ENCODE measurements around the gene NINJ1. TPM values are rescaled to one million over a fixed set of nuclear protein-coding genes. Genes with fewer than 3 reads are reported as not detected.

The NINJ1 gene
- total RNA-seq, 4 donors from 2014 or later, result 58.8 to 81.6 (median 75.2) TPM

GRCh38 chr9:93083592-93084470, 50.2 kb downstream of the NINJ1 start:
- WGBS, 2 donors (ENCODE audit: low coverage in 1 of 2), result 70 to 83% methylated on average over 2 to 4 of the region's 8 CpGs
- Histone ChIP-seq H3K9me3 (no peaks in the 10 kb centered on the region), H3K36me3 (no peaks in the 10 kb centered on the region), H3K27me3 (no peaks in the 10 kb centered on the region), H3K4me1 (no peaks in the 10 kb centered on the region), H3K27ac (no peak overlapping the region), H3K4me3 (no peak overlapping the region)
- ATAC-seq, result no peak
- TF ChIP-seq POLR2AphosphoS5 (IDR thresholded peaks at IDR 0.05), result no peak
- TF ChIP-seq POLR2A (IDR thresholded peaks at IDR 0.05), result no peak
- no peak for TF ChIP-seq CTCF (IDR thresholded peaks at IDR 0.05)
- no peak for TF ChIP-seq EP300 (IDR thresholded peaks at IDR 0.05)

GRCh38 chr9:93082841-93083411, 51.1 kb downstream of the NINJ1 start:
- Histone ChIP-seq H3K4me3 (no peak overlapping the region), H3K4me1 (no peaks in the 10 kb centered on the region), H3K9me3 (no peaks in the 10 kb centered on the region), H3K27me3 (no peaks in the 10 kb centered on the region), H3K36me3 (no peaks in the 10 kb centered on the region), H3K27ac (no peak overlapping the region)
- TF ChIP-seq POLR2A (IDR thresholded peaks at IDR 0.05), result no peak
- TF ChIP-seq EP300 (IDR thresholded peaks at IDR 0.05), result no peak
- no peak for ATAC-seq
- no CpG with 5 or more reads among the region's 18 CpGs for WGBS, 2 donors (ENCODE audit: low coverage in 1 of 2)

GRCh38 chr9:93081931-93082330, 52.1 kb downstream of the NINJ1 start:
- no peaks in the 10 kb centered on the region for H3K36me3 ChIP-seq
- ATAC-seq, result no peak

GRCh38 chr9:93081081-93081529, 52.9 kb downstream of the NINJ1 start:
- Histone ChIP-seq H3K27ac (no peak overlapping the region), H3K27me3 (no peaks in the 10 kb centered on the region), H3K4me1 (no peaks in the 10 kb centered on the region), H3K36me3 (no peaks in the 10 kb centered on the region), H3K9me3 (no peaks in the 10 kb centered on the region), H3K4me3 (no peak overlapping the region)
- TF ChIP-seq CTCF (IDR thresholded peaks at IDR 0.05) (no peak), EP300 (IDR thresholded peaks at IDR 0.05) (no peak), POLR2AphosphoS5 (IDR thresholded peaks at IDR 0.05) (no peak), POLR2A (IDR thresholded peaks at IDR 0.05) (no peak)
- no peak for ATAC-seq
- no CpG with 5 or more reads among the region's 10 CpGs for WGBS, 2 donors (ENCODE audit: low coverage in 1 of 2)

More at GRCh38 chr9:93081931-93082330, 52.1 kb downstream of the NINJ1 start:
- 53 to 54% methylated on average over 2 to 3 of the region's 3 CpGs for WGBS, 2 donors (ENCODE audit: low coverage in 1 of 2)
- Histone ChIP-seq H3K27ac (no peak overlapping the region), H3K4me1 (no peaks in the 10 kb centered on the region), H3K4me3 (no peak overlapping the region), H3K27me3 (no peaks in the 10 kb centered on the region), H3K9me3 (no peaks in the 10 kb centered on the region)
- TF ChIP-seq EP300 (IDR thresholded peaks at IDR 0.05) (no peak), POLR2AphosphoS5 (IDR thresholded peaks at IDR 0.05) (peak; percentile 67), POLR2A (IDR thresholded peaks at IDR 0.05) (no peak), CTCF (IDR thresholded peaks at IDR 0.05) (no peak)

- H3K27me3 ChIP-seq, result no peaks in the 10 kb centered on the region
- no peak overlapping the region for H3K27ac ChIP-seq
- no peak for ATAC-seq
- H3K36me3 ChIP-seq, result no peaks in the 10 kb centered on the region
- H3K4me3 ChIP-seq, result no peak overlapping the region
- no peaks in the 10 kb centered on the region for H3K9me3 ChIP-seq
- TF ChIP-seq CTCF (IDR thresholded peaks at IDR 0.05), result no peak
- TF ChIP-seq EP300 (IDR thresholded peaks at IDR 0.05), result no peak
- TF ChIP-seq POLR2A (IDR thresholded peaks at IDR 0.05), result no peak
- no peak for TF ChIP-seq POLR2AphosphoS5 (IDR thresholded peaks at IDR 0.05)
- 89 to 100% methylated on average over 1 to 4 of the region's 9 CpGs for WGBS, 2 donors (ENCODE audit: low coverage in 1 of 2)
- no peaks in the 10 kb centered on the region for H3K4me1 ChIP-seq
Measured at GRCh38 chr9:93080406-93080805, 53.6 kb downstream of the NINJ1 start.
